Ascending aorta (tissue), 2 donors: Measurements from ENCODE around the gene PRG2. TPM values are rescaled to one million over a fixed set of nuclear protein-coding genes. Genes with fewer than 3 reads are reported as not detected.

ENCODE experiments used
- DNase-seq, 2 donors: peaks; one replicate each; pipeline ENCODE4 v3.0.0-alpha.2; 2019; ENCODE audit warnings: low spot score in 2 of 2
- H3K27ac ChIP-seq, 2 donors: fragments of 200-600 bp; sonication (generic); one replicate each; pipeline ENCODE4 v1.5.1; 2016 to 2017; ENCODE audit warnings: mild to moderate bottlenecking in 1 of 2
- H3K27me3 ChIP-seq: fragments of 200-600 bp; sonication (generic); one replicate; pipeline ENCODE4 v1.5.1; 2017
- H3K36me3 ChIP-seq, 2 donors: fragments of 200-600 bp; sonication (generic); one replicate each; pipeline ENCODE4 v1.5.1; 2016
- H3K4me1 ChIP-seq, 2 donors: fragments of 200-600 bp; sonication (generic); one replicate each; pipeline ENCODE4 v1.5.1; 2016 to 2017; ENCODE audit warnings: mild to moderate bottlenecking in 1 of 2
- H3K4me3 ChIP-seq, 2 donors: fragments of 200-600 bp; sonication (generic); one replicate each; pipeline ENCODE4 v1.5.1; 2016 to 2017; ENCODE audit warnings: mild to moderate bottlenecking in 1 of 2
- H3K9me3 ChIP-seq, 2 donors: fragments of 200-600 bp; sonication (generic); one replicate each; pipeline ENCODE4 v1.5.1; 2016
- intact Hi-C: fragments of 100-400 bp; cut with DNase I; formaldehyde crosslinking; loops from one replicate; pipeline ENCODE4 v1.15.1; 2023
- total RNA-seq: library from RNA; depleted of rRNA; stranded (reverse); fragments of >200 nt; gene quantifications from one replicate; pipeline ENCODE4 v1.1.0, GENCODE V29; 2016
- TF ChIP-seq, protein P1 (sequence below), 3 experiments: fragments of 200-600 bp in 2 of 3; fragments of 450-650 bp in 1 of 3; sonication (generic) in 2 of 3; IDR thresholded peaks; one replicate each; pipeline ENCODE4 v1.5.1; 2016 to 2019; ENCODE audit warnings: antibody characterized with exemption in 3 of 3, mild to moderate bottlenecking in 1 of 3, moderate library complexity in 1 of 3

Gene PRG2
- total RNA-seq, 1 donor from 2014 or later = not detected

DNA sequence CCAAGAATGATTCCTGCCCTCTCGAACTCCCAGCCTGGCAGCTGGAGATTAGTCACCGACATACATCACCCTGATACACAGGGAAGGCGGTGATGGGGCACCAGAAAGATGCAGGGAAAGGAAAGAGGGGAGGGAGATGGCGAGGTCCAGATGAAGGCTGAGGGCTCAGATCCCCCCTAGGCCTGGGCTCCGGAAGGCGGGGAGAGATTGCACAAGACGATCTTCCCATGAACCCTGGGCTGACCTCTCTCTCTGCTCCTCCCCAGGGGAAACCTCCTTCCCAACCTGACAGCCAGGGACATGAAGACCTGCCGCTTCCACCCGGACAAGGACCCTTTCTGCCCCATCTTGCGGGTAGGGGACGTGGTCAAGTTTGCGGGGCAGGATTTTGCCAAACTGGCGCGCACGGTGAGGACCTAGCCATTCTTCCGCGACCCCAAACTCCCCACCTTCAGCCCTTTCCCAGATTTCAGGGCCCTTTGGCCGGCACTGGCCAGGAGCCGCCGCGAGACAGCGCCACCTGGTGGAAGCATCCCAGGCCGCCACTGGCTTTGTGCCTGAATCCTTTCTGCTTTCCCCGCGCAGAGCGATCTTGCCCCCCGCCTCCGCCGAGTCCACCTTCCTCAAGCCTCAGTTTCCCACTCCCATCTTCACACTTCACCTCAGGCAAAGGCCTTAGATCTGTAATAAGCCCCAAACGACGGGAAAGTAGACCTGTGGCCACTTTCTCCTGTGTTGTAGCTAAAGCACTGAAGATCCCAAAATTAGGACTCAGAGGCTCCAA is 40.8 kb downstream of the PRG2 start:
- H3K36me3 ChIP-seq = no peaks in the 10 kb centered on the region
- intact Hi-C loops = loop anchor here (5.0 kb wide), 3 partner anchors 133 to 507 kb away; no protein-coding TSS in a partner anchor

DNA sequence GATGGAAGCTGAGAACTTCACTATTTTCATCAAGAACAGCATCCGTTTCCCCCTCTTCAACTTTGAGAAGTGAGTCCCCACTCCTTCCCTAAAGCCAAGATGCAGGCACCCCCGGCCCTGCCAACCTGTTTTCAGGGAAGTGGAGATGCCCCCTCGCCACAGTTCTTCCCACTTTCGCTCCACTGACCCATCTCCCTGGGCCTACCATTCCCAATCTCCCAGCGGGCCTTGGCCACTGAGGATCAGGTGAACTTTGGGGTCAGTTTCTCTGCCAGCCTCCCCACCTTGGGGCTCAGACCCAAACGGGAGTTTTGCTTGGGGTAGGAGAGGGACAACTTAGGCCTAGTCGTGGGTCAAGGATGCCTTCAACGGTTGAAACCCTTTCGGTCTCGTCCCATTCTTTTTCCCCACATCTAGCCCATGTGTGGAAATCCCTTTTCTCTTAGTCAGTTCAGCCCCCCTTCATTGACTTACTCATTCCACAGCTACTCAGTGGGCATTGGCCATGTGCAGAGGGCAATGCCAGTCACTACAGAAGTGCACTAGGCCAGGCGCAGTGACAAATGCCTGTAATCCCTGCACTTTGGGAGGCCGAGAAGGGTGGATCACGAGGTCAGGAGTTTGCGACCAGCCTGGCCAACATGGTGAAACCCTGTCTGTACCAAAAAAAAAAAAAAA is 41.7 kb downstream of the PRG2 start:
- H3K27ac ChIP-seq = no peak overlapping the region
- intact Hi-C loops = loop anchor here (5.0 kb wide), 3 partner anchors 134 to 506 kb away; no protein-coding TSS in a partner anchor
- H3K9me3 ChIP-seq = no peaks in the 10 kb centered on the region
- no peak overlapping the region for H3K4me3 ChIP-seq
- DNase-seq = no peak
- no peaks in the 10 kb centered on the region for H3K36me3 ChIP-seq
- TF ChIP-seq, protein P1, sequence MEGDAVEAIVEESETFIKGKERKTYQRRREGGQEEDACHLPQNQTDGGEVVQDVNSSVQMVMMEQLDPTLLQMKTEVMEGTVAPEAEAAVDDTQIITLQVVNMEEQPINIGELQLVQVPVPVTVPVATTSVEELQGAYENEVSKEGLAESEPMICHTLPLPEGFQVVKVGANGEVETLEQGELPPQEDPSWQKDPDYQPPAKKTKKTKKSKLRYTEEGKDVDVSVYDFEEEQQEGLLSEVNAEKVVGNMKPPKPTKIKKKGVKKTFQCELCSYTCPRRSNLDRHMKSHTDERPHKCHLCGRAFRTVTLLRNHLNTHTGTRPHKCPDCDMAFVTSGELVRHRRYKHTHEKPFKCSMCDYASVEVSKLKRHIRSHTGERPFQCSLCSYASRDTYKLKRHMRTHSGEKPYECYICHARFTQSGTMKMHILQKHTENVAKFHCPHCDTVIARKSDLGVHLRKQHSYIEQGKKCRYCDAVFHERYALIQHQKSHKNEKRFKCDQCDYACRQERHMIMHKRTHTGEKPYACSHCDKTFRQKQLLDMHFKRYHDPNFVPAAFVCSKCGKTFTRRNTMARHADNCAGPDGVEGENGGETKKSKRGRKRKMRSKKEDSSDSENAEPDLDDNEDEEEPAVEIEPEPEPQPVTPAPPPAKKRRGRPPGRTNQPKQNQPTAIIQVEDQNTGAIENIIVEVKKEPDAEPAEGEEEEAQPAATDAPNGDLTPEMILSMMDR (IDR thresholded peaks at IDR 0.05) = no peak
- no peaks in the 10 kb centered on the region for H3K27me3 ChIP-seq
- H3K4me1 ChIP-seq = no peaks in the 10 kb centered on the region

More for the DNA sequence above, 40.8 kb downstream of the PRG2 start:
- no peaks in the 10 kb centered on the region for H3K4me1 ChIP-seq
- no peaks in the 10 kb centered on the region for H3K9me3 ChIP-seq
- TF ChIP-seq, protein P1 (IDR thresholded peaks at IDR 0.05) = peak; percentile 67 to 94 (median 93)
- no peak overlapping the region for H3K4me3 ChIP-seq
- H3K27ac ChIP-seq = no peak overlapping the region
- H3K27me3 ChIP-seq = no peaks in the 10 kb centered on the region
- DNase-seq = peak in 1 of 2 donors; percentile 81

DNA sequence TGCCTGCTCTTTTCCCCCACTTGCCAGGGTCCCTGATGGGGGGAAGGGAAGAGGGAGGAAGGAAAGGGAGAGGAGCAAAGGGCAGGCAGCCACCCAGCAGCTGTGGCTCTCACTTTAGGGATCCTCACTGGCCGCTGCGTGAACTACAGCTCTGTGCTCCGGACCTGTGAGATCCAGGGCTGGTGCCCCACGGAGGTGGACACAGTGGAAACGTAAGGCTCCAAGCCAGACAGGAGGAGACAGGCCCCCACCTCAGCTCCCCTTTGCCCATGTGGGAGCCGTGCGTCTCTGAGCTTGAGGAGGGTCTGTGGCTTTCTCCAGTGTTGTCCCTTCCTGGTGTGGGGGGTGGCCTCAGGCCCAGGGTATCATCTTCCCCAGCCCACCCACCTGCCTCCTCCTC is 42.4 kb downstream of the PRG2 start:
- Histone ChIP-seq H3K27me3 (no peaks in the 10 kb centered on the region), H3K27ac (no peak overlapping the region), H3K4me1 (no peaks in the 10 kb centered on the region), H3K4me3 (no peak overlapping the region), H3K9me3 (no peaks in the 10 kb centered on the region), H3K36me3 (no peaks in the 10 kb centered on the region)
- intact Hi-C loops = loop anchor here (5.0 kb wide), 3 partner anchors 134 to 506 kb away; no protein-coding TSS in a partner anchor
- TF ChIP-seq, protein P1 (IDR thresholded peaks at IDR 0.05) = no peak
- DNase-seq = no peak

DNA sequence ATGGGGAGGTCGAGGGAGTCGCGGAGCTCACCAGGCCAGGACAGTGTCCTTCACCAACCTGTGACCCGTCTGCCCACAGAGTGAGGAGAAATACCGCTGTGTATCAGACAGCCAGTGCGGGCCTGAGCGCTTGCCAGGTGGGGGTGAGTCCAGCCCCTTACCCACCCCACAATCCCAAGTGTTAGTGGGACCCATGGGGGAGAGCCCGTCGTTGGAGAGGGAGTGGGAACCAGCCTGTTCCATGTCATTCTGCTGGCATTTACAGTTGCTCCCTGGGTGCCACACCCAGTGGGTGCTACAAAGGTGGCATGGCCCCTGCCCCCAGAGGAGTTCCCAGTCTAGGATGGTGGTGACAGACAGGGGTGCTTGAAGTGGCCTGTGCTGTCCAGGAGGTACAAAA is 43.1 kb downstream of the PRG2 start:
- H3K9me3 ChIP-seq = no peaks in the 10 kb centered on the region
- H3K36me3 ChIP-seq = no peaks in the 10 kb centered on the region
- intact Hi-C loops = loop anchor here (5.0 kb wide), 3 partner anchors 135 to 505 kb away; no protein-coding TSS in a partner anchor
- TF ChIP-seq, protein P1 (IDR thresholded peaks at IDR 0.05) = no peak
- H3K27me3 ChIP-seq = no peaks in the 10 kb centered on the region
- no peak overlapping the region for H3K27ac ChIP-seq
- H3K4me1 ChIP-seq = no peaks in the 10 kb centered on the region
- DNase-seq = no peak
- H3K4me3 ChIP-seq = no peak overlapping the region

DNA sequence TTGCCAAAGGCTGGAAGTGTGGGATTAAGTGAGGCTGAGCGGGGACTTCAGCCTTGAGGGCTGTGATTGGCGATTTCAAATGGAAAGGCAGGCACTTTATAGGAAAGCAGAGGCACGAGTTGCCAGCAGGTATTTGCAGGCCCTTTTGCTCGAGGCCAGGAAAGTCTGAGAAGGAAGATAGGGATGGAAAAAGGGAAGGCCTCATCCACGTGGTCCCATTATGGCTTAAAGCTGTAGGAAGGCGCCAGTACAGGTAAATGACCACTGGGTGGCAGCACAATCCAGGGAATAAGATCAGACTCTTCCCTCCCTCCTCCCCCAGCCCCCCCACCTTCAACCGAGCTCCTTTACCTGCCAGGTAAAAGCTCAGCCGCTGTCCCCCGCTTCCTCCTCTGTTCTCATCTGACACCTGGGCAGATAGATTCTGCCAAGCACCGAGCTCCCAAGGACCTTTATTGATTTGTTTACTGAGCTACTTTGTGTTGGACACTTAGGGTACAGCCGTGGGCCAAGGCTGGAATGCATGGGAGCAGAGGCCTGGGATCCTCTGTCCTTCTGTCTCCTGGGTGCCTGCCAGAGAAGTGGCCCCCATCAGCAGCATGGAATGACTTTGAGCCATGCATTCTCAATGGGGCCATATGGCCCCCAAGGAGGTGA is 44.8 kb downstream of the PRG2 start:
- Histone ChIP-seq H3K36me3 (no peaks in the 10 kb centered on the region), H3K9me3 (no peaks in the 10 kb centered on the region), H3K27me3 (no peaks in the 10 kb centered on the region), H3K27ac (no peak overlapping the region), H3K4me1 (no peaks in the 10 kb centered on the region), H3K4me3 (no peak overlapping the region)
- peak in 1 of 2 donors; percentile 82 for DNase-seq
- TF ChIP-seq, protein P1 (IDR thresholded peaks at IDR 0.05) = peak; percentile 49 to 79 (median 64)
- intact Hi-C loops = loop anchor here (5.0 kb wide), 3 partner anchors 137 to 503 kb away; no protein-coding TSS in a partner anchor
